ENCODE measurements around the gene ADARB2.

Gene ADARB2

GRCh38 chr10:1243486-1244234 is 493.7 kb downstream of the ADARB2 start:
- DNase-seq (ENCODE audit: low read depth in 1 of 2, low spot score in 1 of 2) = no peak
- H3K27me3 ChIP-seq (ENCODE audit: insufficient read depth, poor library complexity, severe bottlenecking) = no peaks in the 10 kb centered on the region
- no peak overlapping the region for H3K27ac ChIP-seq (replicated peaks)
- H3K4me3 ChIP-seq (replicated peaks; ENCODE audit: insufficient read depth, low read length) = no peak overlapping the region
- TF ChIP-seq POLR2AphosphoS5 (IDR thresholded peaks at IDR 0.05; ENCODE audit: low read depth) (no peak), SPI1 (IDR thresholded peaks at IDR 0.05; ENCODE audit: borderline replicate concordance, low read depth) (no peak), CTCF (IDR thresholded peaks at IDR 0.05; ENCODE audit: insufficient read depth, low read length) (no peak), GABPA (IDR thresholded peaks at IDR 0.05; ENCODE audit: low read depth) (no peak), REST (IDR thresholded peaks at IDR 0.05; ENCODE audit: insufficient replicate concordance, low read depth) (no peak)

GRCh38 chr10:1242975-1243374 is 494.4 kb downstream of the ADARB2 start:
- TF ChIP-seq CTCF (IDR thresholded peaks at IDR 0.05; ENCODE audit: insufficient read depth, low read length) (no peak), GABPA (IDR thresholded peaks at IDR 0.05; ENCODE audit: low read depth) (no peak), SPI1 (IDR thresholded peaks at IDR 0.05; ENCODE audit: borderline replicate concordance, low read depth) (no peak), POLR2AphosphoS5 (IDR thresholded peaks at IDR 0.05; ENCODE audit: low read depth) (no peak), REST (IDR thresholded peaks at IDR 0.05; ENCODE audit: insufficient replicate concordance, low read depth) (no peak)
- DNase-seq (ENCODE audit: low read depth in 1 of 2, low spot score in 1 of 2) = no peak
- Histone ChIP-seq H3K27me3 (ENCODE audit: insufficient read depth, poor library complexity, severe bottlenecking) (no peaks in the 10 kb centered on the region), H3K27ac (replicated peaks) (no peak overlapping the region), H3K4me3 (replicated peaks; ENCODE audit: insufficient read depth, low read length) (no peak overlapping the region)

- TF ChIP-seq CTCF (IDR thresholded peaks at IDR 0.05; ENCODE audit: insufficient read depth, low read length) (no peak), REST (IDR thresholded peaks at IDR 0.05; ENCODE audit: insufficient replicate concordance, low read depth) (no peak), POLR2AphosphoS5 (IDR thresholded peaks at IDR 0.05; ENCODE audit: low read depth) (no peak), GABPA (IDR thresholded peaks at IDR 0.05; ENCODE audit: low read depth) (no peak), SPI1 (IDR thresholded peaks at IDR 0.05; ENCODE audit: borderline replicate concordance, low read depth) (no peak)
- H3K27ac ChIP-seq (replicated peaks) = no peak overlapping the region
- no peaks in the 10 kb centered on the region for H3K27me3 ChIP-seq (ENCODE audit: insufficient read depth, poor library complexity, severe bottlenecking)
- H3K4me3 ChIP-seq (replicated peaks; ENCODE audit: insufficient read depth, low read length) = no peak overlapping the region
- DNase-seq (ENCODE audit: low read depth in 1 of 2, low spot score in 1 of 2) = no peak
Measured at GRCh38 chr10:1241973-1242935, 495.1 kb downstream of the ADARB2 start.

Measured in HL-60 (cell line).